IPS DF 4.7 (cell line): ENCODE data around the gene CLPSL2.
"Not testable (repeated sequence)": the region's sequence is repeated elsewhere in the genome, so short reads cannot be mapped to it uniquely, and the experiment has no call there.

Experiments
- DNase-seq: peaks from one replicate; pipeline ENCODE4 v3.0.0-alpha.2; 2013; ENCODE audit warnings: low spot score; ENCODE audit errors: extremely low read depth

The CLPSL2 gene, protein sequence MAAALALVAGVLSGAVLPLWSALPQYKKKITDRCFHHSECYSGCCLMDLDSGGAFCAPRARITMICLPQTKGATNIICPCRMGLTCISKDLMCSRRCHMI

DNA sequence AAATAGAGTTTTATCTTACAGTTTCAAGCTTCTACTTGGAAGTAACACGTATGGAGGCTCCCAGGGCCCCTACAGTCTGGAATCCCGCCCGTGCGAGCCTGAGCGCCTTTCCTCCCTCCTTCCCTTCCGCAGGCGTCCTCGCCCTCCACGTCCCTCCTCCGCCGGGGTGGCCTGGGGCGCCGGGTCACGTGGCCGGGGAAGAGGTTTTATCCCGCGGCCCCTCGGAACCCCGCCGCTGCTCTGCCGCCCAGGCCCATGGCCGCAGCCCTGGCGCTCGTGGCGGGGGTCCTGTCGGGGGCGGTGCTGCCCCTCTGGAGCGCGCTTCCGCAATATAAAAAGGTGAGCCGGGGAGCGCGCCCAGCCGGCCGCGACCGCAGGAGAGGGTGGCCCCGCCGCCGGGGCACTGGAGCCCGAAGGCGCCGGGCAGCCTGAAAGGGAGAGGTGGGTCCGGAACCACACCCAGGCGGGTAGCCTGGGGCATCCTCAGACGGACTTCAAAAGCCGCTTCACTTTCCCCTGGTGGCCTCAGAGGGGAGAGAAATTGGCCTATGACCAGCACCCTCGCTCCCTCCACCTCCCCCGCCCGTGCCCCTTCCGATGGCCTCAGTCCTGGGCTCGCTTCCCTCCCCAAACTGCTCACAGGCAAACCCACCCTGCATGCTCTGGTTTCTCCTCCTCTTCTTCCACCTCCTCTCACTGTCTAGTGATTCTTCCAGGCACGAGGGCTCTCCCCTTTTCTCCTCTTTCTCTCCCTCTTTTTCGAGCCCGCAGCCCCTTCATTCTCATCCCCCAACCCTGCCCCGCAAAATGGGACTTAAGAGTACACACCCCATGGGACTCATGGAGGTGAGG, at the start of gene CLPSL2:
TSS of gene CLPSL2 (plus strand) at position 235 of the 852 bp plus-strand sequence. CDS start at position 256, 21 bp downstream.
- no peak for DNase-seq

GRCh38 chr6:35727231-35727934, 49.0 kb upstream of the CLPSL2 start:
- no peak for DNase-seq

DNA sequence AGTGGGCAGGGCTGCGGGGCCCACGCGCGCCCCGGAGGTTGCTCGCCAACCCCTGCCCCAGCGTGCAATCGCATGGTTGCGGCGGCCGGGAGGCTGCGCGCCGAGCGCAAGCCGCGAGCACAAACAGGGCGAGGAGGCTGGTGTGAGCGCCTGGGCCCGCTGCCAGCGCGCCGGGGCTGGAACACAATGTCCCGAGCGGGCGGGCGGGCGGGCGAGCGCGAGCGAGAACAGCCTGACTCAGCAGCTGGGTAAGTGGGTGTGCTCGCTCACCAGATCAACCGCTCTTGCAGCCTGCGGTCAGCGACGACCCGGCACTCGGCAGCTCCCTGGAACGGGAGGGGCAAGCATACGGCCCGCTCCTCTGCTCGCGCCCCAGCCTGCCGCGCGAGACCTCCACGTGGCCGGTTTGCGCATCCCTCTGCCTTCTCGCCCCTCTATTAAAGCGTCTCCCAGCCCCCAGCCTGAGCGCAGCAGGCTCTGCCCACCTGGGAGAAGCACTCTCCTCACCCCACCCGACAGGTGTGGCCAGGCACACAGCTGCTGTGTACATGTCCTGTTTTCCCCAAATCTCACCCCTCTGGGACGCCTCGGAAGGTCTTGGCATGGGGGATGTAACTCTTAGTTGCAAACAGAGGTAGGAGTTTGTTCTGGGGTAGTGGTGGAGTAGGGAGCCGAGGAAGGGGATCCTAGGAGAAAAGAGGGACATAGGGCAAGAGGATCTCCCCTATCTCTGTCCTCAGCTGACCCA, 48.3 kb upstream of the CLPSL2 start:
- DNase-seq, result no peak

DNA sequence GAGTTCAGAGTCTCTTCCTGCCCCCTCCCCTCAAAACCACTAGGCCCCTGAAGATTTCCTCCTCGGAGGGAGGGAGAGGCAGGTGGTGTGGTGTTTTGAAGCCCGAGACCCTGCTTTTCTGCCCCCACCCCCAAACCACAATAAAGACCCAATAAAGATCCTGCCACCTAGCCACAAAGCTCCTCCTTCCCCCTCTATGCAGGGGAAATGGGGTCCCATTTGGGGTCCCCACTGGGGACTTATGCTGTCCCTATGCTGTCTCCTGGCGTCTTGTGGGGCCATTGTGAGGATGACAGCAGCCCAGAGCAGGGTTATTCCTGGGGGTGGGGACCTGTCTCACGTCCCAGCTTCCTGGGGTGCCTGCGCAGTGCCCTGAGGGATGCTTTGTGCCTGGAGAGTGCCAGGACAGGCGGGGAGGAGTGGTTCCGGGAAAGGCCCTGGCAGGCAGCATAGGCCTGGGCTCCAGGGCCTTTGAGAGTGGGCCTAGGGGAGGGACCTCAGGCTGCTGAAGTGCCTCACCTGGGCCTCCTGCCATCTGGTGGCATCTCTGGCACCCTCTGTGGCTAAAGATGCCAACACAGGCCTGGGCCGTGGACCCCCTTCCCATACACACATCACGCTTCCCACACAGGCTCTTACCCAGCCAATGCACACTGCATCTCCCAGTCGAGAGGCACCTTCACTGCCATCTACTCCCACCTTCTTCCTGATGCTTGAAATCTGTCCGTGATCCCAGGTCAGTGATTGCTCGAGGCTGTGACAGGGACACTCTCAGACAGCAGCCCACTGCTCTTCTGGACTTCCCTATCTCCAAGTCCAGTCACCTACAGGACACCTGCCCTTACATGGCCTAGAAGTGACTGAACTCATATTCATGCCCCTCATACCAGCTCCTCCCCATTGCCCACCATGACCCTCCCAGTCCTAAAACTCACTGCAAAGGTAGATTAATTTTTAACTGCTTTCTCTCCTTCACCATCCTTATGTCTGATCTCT, 47.4 kb upstream of the CLPSL2 start:
- no peak for DNase-seq

DNA sequence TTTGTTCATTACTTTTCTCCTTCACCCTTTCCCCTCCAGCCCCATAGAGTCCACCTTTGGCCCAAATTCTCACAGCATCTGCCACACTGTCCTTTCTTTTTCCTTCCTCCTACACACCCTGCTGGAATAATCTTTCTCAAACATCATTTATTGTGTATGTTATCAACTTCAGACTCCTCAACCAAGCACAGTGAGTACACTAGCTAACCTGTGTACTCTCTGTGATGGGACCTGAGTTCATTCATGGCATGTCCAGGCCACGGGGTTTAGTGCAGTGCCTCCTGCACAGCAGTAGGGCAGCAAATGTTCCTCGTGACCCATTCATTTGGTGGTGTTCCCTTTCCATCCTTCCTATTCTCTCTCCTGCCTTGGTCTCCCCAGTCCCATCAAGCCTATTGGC, 46.7 kb upstream of the CLPSL2 start:
- no peak for DNase-seq

GRCh38 chr6:35730745-35731413, 45.5 kb upstream of the CLPSL2 start:
- DNase-seq, result no peak

DNA sequence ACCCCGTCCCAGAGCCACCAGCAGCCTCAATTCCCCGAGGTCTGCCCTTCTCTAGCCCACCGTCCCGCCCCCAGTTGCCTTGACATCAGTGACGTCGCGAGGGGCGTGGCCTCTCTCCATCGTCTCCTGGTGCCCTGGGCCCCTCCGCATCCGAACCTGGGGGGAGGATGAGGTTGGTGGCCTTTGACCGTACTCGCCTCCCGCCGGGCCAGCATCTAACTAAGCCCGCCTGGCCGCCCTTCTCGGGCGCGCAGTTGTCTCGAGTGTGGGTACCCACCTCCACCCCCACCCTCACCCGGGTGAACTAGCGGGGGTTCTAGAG, 45.0 kb upstream of the CLPSL2 start:
- no peak for DNase-seq

GRCh38 chr6:35731736-35732532, 44.5 kb upstream of the CLPSL2 start:
- no peak for DNase-seq

DNA sequence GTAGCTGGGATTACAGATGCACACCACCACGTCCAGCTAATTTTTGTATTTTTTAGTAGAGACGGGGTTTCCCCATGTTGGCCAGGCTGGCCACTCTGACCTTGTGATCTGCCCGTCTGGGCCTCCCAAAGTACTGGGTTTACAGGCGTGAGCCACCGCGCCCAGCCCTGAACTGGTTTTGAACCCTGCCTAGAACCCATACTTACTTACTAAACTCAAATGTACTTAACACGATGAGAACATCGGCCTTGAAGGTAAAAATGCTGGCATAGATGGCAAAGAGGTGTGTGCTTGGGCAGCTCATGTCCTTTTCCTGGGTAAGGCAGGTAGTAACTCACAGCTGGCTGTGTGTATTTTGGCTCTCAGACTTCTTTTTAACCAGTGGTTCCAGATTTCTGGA, 42.8 kb upstream of the CLPSL2 start:
- no peak for DNase-seq

GRCh38 chr6:35734319-35734718, 42.1 kb upstream of the CLPSL2 start:
- not testable (repeated sequence) for DNase-seq

- no peak for DNase-seq
Measured at GRCh38 chr6:35735452-35735851, 40.9 kb upstream of the CLPSL2 start.

GRCh38 chr6:35736253-35736894, 40.0 kb upstream of the CLPSL2 start:
- DNase-seq, result no peak

GRCh38 chr6:35736982-35737412, 39.4 kb upstream of the CLPSL2 start, which contains the start of gene ARMC12:
Gene ARMC12 (plus strand): TSS chr6:35737032. CDS start chr6:35737109, 77 bp downstream.
- no peak for DNase-seq

- no peak for DNase-seq
Measured at GRCh38 chr6:35737413-35738211, 38.8 kb upstream of the CLPSL2 start.

GRCh38 chr6:35739645-35740524, 36.5 kb upstream of the CLPSL2 start:
- DNase-seq, result no peak

GRCh38 chr6:35742842-35743241, 33.6 kb upstream of the CLPSL2 start:
- no peak for DNase-seq

- DNase-seq, result no peak
Measured at GRCh38 chr6:35745509-35745908, 30.9 kb upstream of the CLPSL2 start.
